Mesenchymal stem cell (in vitro differentiated cells and primary cell): Measurements from ENCODE around the gene CDH4.

Experiments
- DNase-seq: peaks from one replicate; pipeline ENCODE4 v3.0.0-alpha.2; 2013
- H2AFZ ChIP-seq: one replicate; pipeline ENCODE4 v1.6.1; 2013; ENCODE audit warnings: low read depth, mild to moderate bottlenecking, control low read depth, inconsistent platforms, low read length, moderate library complexity
- H2AK5ac ChIP-seq: 2 replicates; pipeline ENCODE4 v1.6.1; 2013; ENCODE audit warnings: low read length, moderate library complexity, mild to moderate bottlenecking, inconsistent platforms; ENCODE audit not compliant: severe bottlenecking
- H2BK120ac ChIP-seq: one replicate; pipeline ENCODE4 v1.6.1; 2013; ENCODE audit warnings: low read depth, mild to moderate bottlenecking, inconsistent platforms, low read length, moderate library complexity
- H2BK12ac ChIP-seq, 2 experiments: one replicate each; pipeline ENCODE4 v1.6.1; 2013; ENCODE audit warnings: inconsistent platforms in 2 of 2, low read length in 2 of 2, mild to moderate bottlenecking in 2 of 2, moderate library complexity in 2 of 2, control low read depth in 1 of 2
- H2BK15ac ChIP-seq: one replicate; pipeline ENCODE4 v1.6.1; 2013; ENCODE audit warnings: mild to moderate bottlenecking, low read depth, inconsistent platforms; ENCODE audit not compliant: poor library complexity, severe bottlenecking
- H2BK5ac ChIP-seq: 2 replicates; pipeline ENCODE4 v1.6.1; 2013; ENCODE audit warnings: low read depth, mild to moderate bottlenecking, low read length, control low read depth, inconsistent platforms; ENCODE audit not compliant: poor library complexity, severe bottlenecking
- H3K14ac ChIP-seq, 2 experiments: one replicate each; pipeline ENCODE4 v1.6.1; 2013; ENCODE audit warnings: inconsistent platforms in 2 of 2, low read length in 2 of 2, control low read depth in 1 of 2, mild to moderate bottlenecking in 1 of 2, moderate library complexity in 1 of 2
- H3K18ac ChIP-seq, 2 experiments: one replicate each; pipeline ENCODE4 v1.6.1; 2013; ENCODE audit warnings: inconsistent platforms in 2 of 2, low read length in 2 of 2, control low read depth in 1 of 2, low read depth in 1 of 2, mild to moderate bottlenecking in 1 of 2
- H3K23ac ChIP-seq, 2 experiments: one replicate each; pipeline ENCODE4 v1.6.1; 2013; ENCODE audit warnings: inconsistent platforms in 2 of 2, low read length in 2 of 2, mild to moderate bottlenecking in 2 of 2, moderate library complexity in 2 of 2, control low read depth in 1 of 2
- H3K27ac ChIP-seq: 2 replicates; pipeline ENCODE4 v1.5.1; 2013; ENCODE audit warnings: mild to moderate bottlenecking, moderate library complexity, low read length, control low read depth, inconsistent platforms; ENCODE audit not compliant: poor library complexity, severe bottlenecking
- H3K27me3 ChIP-seq, 2 experiments: 2 replicates each; pipeline versions ENCODE4 v1.6.1 to v1.7.0; 2013; ENCODE audit warnings: low read length in 2 of 2, mild to moderate bottlenecking in 2 of 2, moderate library complexity in 2 of 2, control low read depth in 1 of 2, inconsistent platforms in 1 of 2; ENCODE audit not compliant: control insufficient read depth in 1 of 2, insufficient read depth in 1 of 2
- H3K36me3 ChIP-seq, 2 experiments: 2 replicates each; pipeline versions ENCODE4 v1.6.1 to v1.7.0; 2013; ENCODE audit warnings: low read length in 2 of 2, control low read depth in 1 of 2, inconsistent platforms in 1 of 2, low read depth in 1 of 2, mild to moderate bottlenecking in 1 of 2; ENCODE audit not compliant: insufficient read depth in 2 of 2, control insufficient read depth in 1 of 2
- H3K4ac ChIP-seq, 2 experiments: one replicate each; pipeline ENCODE4 v1.6.1; 2013; ENCODE audit warnings: inconsistent platforms in 2 of 2, low read length in 2 of 2, mild to moderate bottlenecking in 2 of 2, moderate library complexity in 2 of 2, control low read depth in 1 of 2, low read depth in 1 of 2
- H3K4me1 ChIP-seq: 2 replicates; pipeline ENCODE4 v1.6.1; 2013; ENCODE audit warnings: low read depth, low read length, control low read depth; ENCODE audit not compliant: control insufficient read depth, insufficient read depth
- H3K4me2 ChIP-seq: 2 replicates; pipeline ENCODE4 v1.6.1; 2013; ENCODE audit warnings: low read length, mild to moderate bottlenecking, inconsistent platforms; ENCODE audit not compliant: poor library complexity, severe bottlenecking
- H3K4me3 ChIP-seq, 2 experiments: 2 replicates each; pipeline versions ENCODE4 v1.5.1 to v1.7.0; 2013; ENCODE audit warnings: low read length in 2 of 2, mild to moderate bottlenecking in 2 of 2, control low read depth in 1 of 2, low read depth in 1 of 2; ENCODE audit not compliant: insufficient read depth in 1 of 2
- H3K79me1 ChIP-seq: replicated peaks from 2 replicates; pipeline ENCODE4 v1.6.1; 2013; ENCODE audit warnings: mild to moderate bottlenecking, control low read depth, low read length, inconsistent platforms; ENCODE audit not compliant: poor library complexity, severe bottlenecking
- H3K9ac ChIP-seq: 2 replicates; pipeline ENCODE4 v1.7.0; 2013; ENCODE audit warnings: mild to moderate bottlenecking, low read length, moderate library complexity
- H3K9me3 ChIP-seq: 2 replicates; pipeline ENCODE4 v1.7.0; 2013; ENCODE audit warnings: mild to moderate bottlenecking, low read length; ENCODE audit not compliant: control insufficient read depth
- H4K8ac ChIP-seq: one replicate; pipeline ENCODE4 v1.6.1; 2013; ENCODE audit warnings: inconsistent platforms, mild to moderate bottlenecking, low read length, moderate library complexity
- H4K91ac ChIP-seq: one replicate; pipeline ENCODE4 v1.6.1; 2013; ENCODE audit warnings: mild to moderate bottlenecking, low read length, inconsistent platforms
- WGBS: methylation state at CpG from one replicate; pipeline ENCODE4 v1.1.7; 2013; ENCODE audit warnings: mixed read lengths; 5-methylcytosine and 5-hydroxymethylcytosine counted together

The CDH4 gene

DNA sequence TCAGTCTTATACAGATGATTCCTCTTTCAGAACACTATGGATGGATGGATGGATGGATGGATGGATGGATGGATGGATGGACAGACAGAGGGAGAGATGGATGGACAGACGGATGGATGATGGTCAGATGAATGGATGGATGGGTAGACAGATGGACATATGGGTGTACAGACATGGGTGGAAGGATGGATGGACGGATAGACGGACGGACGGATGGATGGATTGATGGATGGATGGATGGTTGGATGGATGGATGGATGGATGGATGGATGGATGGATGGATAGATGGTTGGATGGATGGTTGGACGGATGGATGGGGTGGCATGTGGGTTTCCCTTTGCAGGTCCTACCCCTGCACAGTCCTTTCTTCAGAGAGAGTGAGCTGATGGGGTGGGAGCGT lies 320.7 kb downstream of the CDH4 start:
- Histone ChIP-seq H3K27me3 (peaks cover 5 to 17% of the 10 kb centered on the region in 2 experiments), H3K36me3 (no peaks in the 10 kb centered on the region), H3K18ac (no peak overlapping the region), H4K8ac (no peak overlapping the region), H3K4me1 (no peaks in the 10 kb centered on the region), H2AK5ac (no peak overlapping the region), H3K4ac (no peak overlapping the region), H3K9me3 (no peaks in the 10 kb centered on the region), H3K79me1 (no peaks in the 10 kb centered on the region), H2BK5ac (no peak overlapping the region), H4K91ac (no peak overlapping the region), H2BK15ac (no peak overlapping the region), H2BK120ac (no peak overlapping the region), H3K27ac (no peak overlapping the region), H3K4me3 (no peak overlapping the region), H3K9ac (no peak overlapping the region), H3K4me2 (no peak overlapping the region), H3K14ac (no peak overlapping the region), H3K23ac (no peak overlapping the region), H2AFZ (no peak overlapping the region), H2BK12ac (no peak overlapping the region)
- no peak for DNase-seq
- WGBS = 85% methylated on average over 7 of the region's 7 CpGs

GRCh38 chr20:61573415-61574305 lies 321.6 kb downstream of the CDH4 start:
- H3K36me3 ChIP-seq = no peaks in the 10 kb centered on the region
- no peak overlapping the region for H2BK12ac ChIP-seq
- no peak for DNase-seq
- H2AK5ac ChIP-seq = no peak overlapping the region
- 91% methylated on average over 16 of the region's 16 CpGs for WGBS
- no peak overlapping the region for H3K27ac ChIP-seq
- H2AFZ ChIP-seq = peak overlapping the region; percentile 24
- H2BK120ac ChIP-seq = no peak overlapping the region
- no peak overlapping the region for H2BK15ac ChIP-seq
- peaks cover 7 to 17% of the 10 kb centered on the region in 2 experiments for H3K27me3 ChIP-seq
- H3K9me3 ChIP-seq = no peaks in the 10 kb centered on the region
- no peak overlapping the region for H3K23ac ChIP-seq
- no peak overlapping the region for H3K4me3 ChIP-seq
- H3K79me1 ChIP-seq = no peaks in the 10 kb centered on the region
- H4K91ac ChIP-seq = no peak overlapping the region
- H3K18ac ChIP-seq = no peak overlapping the region
- H3K14ac ChIP-seq = no peak overlapping the region
- H2BK5ac ChIP-seq = no peak overlapping the region
- H3K4ac ChIP-seq = no peak overlapping the region
- H3K9ac ChIP-seq = no peak overlapping the region
- no peak overlapping the region for H3K4me2 ChIP-seq
- H4K8ac ChIP-seq = no peak overlapping the region
- H3K4me1 ChIP-seq = no peaks in the 10 kb centered on the region

DNA sequence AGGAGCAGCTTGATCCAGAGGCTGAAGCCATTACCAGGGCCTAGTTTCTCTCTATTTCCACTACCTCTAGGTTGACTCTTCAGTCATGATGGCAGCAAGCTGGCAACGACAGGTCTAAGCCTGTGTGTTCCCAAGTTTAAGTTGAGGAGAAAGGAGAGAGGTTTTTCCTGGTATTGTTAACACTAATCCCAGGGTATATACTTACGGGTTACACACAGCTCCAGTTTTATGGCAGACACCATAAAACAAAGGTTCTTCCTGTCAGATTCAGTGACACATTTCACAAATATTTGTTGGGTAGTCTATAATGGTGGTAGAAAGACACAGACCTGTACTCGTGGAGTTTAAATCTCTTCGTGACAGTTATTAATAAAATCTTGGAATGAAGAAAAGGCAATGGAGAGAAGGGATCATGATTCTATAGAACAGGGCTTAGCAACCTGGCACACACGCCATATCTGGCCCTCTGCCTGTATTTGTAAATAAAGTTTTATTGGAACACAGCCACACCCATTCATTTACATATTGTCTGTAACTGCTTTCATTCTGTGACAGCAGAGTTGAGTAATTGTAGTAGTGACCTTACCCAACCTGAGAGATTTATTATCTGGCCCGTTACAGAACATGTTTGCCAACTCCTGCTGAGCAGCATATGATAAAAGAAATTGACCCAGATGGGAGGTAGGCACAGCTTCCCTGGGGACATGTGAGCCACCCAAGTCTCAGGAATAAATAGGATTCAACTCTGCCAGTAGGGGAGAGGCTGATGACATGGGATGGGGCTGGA lies 323.3 kb downstream of the CDH4 start:
- no peaks in the 10 kb centered on the region for H3K9me3 ChIP-seq
- H3K27me3 ChIP-seq = peaks cover 7 to 15% of the 10 kb centered on the region in 2 experiments
- no peak overlapping the region for H3K23ac ChIP-seq
- no peak overlapping the region for H2BK15ac ChIP-seq
- H3K4me2 ChIP-seq = no peak overlapping the region
- H3K4ac ChIP-seq = no peak overlapping the region
- no peak overlapping the region for H2BK12ac ChIP-seq
- H3K18ac ChIP-seq = no peak overlapping the region
- no peak overlapping the region for H2BK5ac ChIP-seq
- DNase-seq = no peak
- no peaks in the 10 kb centered on the region for H3K36me3 ChIP-seq
- H2AFZ ChIP-seq = no peak overlapping the region
- H3K27ac ChIP-seq = no peak overlapping the region
- H3K79me1 ChIP-seq = no peaks in the 10 kb centered on the region
- H4K91ac ChIP-seq = no peak overlapping the region
- no peaks in the 10 kb centered on the region for H3K4me1 ChIP-seq
- H2AK5ac ChIP-seq = no peak overlapping the region
- no peak overlapping the region for H4K8ac ChIP-seq
- H3K4me3 ChIP-seq = no peak overlapping the region
- no peak overlapping the region for H2BK120ac ChIP-seq
- no peak overlapping the region for H3K9ac ChIP-seq
- no peak overlapping the region for H3K14ac ChIP-seq
- 48% methylated on average over 3 of the region's 6 CpGs for WGBS

DNA sequence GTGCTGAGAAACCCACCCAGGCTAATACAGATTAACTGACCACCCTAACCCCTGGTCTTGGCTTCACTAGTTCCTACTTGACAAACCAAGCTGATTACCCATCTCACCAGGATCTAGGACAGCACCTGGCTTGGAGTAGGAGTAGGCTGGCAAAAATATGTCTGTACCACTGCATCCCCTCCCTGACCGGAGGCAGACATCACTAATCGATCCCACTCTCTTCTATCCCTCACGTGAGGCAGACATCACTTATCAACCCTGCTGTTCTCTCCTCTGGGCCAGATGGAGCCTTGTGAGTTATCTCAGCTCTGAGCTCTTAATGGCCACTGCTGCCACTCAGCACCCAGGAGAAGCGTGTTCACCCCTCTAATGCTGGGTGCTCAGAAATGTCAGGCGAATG lies 324.3 kb downstream of the CDH4 start:
- no peak overlapping the region for H3K9ac ChIP-seq
- H3K9me3 ChIP-seq = no peaks in the 10 kb centered on the region
- H4K8ac ChIP-seq = no peak overlapping the region
- H3K23ac ChIP-seq = no peak overlapping the region
- no peak overlapping the region for H3K14ac ChIP-seq
- no peak overlapping the region for H2BK5ac ChIP-seq
- H3K79me1 ChIP-seq = no peaks in the 10 kb centered on the region
- no peak overlapping the region for H3K18ac ChIP-seq
- no peak overlapping the region for H2BK120ac ChIP-seq
- no peak overlapping the region for H2BK12ac ChIP-seq
- 88% methylated on average over 5 of the region's 5 CpGs for WGBS
- H3K27me3 ChIP-seq = peaks cover 3 to 17% of the 10 kb centered on the region in 2 experiments
- no peak overlapping the region for H2AFZ ChIP-seq
- H3K4me2 ChIP-seq = no peak overlapping the region
- DNase-seq = no peak
- no peaks in the 10 kb centered on the region for H3K36me3 ChIP-seq
- H2BK15ac ChIP-seq = no peak overlapping the region
- H3K4me3 ChIP-seq = no peak overlapping the region
- no peak overlapping the region for H3K27ac ChIP-seq
- H4K91ac ChIP-seq = no peak overlapping the region
- no peaks in the 10 kb centered on the region for H3K4me1 ChIP-seq
- no peak overlapping the region for H3K4ac ChIP-seq
- no peak overlapping the region for H2AK5ac ChIP-seq
